Loucy (cell line): ENCODE data around the gene VEZF1.

ENCODE experiments used
- CTCF ChIP-seq: fragments of 200-600 bp; sonication (generic); conservative IDR thresholded peaks from 2 replicates; pipeline ENCODE4 v1.5.1; 2014; ENCODE audit warnings: mild to moderate bottlenecking, antibody characterized with exemption, low read length
- EZH2phosphoT487 ChIP-seq: fragments of 200-600 bp; IDR thresholded peaks from 2 replicates; pipeline ENCODE4 v1.6.1; 2018; ENCODE audit warnings: antibody characterized with exemption, mild to moderate bottlenecking, moderate library complexity, borderline replicate concordance

GRCh38 chr17:57943140-57943539, 44.9 kb downstream of the VEZF1 start:
- TF ChIP-seq CTCF: no peak
- no peak for TF ChIP-seq EZH2phosphoT487
